Caco-2 (cell line): Measurements from ENCODE around the gene USE1. TPM values are rescaled to one million over a fixed set of nuclear protein-coding genes. Genes with fewer than 3 reads are reported as not detected.

Experiments used
- BruUV-seq: library from RNA; stranded (reverse); fragments of 400-500 nt; replicated peaks from 2 replicates; lab custom pipeline; 2021; lab: Mats Ljungman, UMichigan
- CTCF ChIA-PET: fragments of 300-600 bp; sonication (Branson Sonifier 250); formaldehyde crosslinking; loops from one replicate; lab custom pipeline; 2022; ENCODE audit warnings: antibody characterized with exemption; lab: Charles Lee
- POLR2A ChIA-PET: fragments of 300-600 bp; sonication (Branson Sonifier 250); formaldehyde crosslinking; loops from one replicate; lab custom pipeline; 2022; ENCODE audit warnings: antibody characterized with exemption; lab: Charles Lee
- DNase-seq, 2 experiments: peaks; one replicate each; pipeline versions ENCODE4 v3.0.0 to v3.0.0-alpha.2; 2020 to 2022
- H3K27me3 ChIP-seq: replicated peaks from 2 replicates; pipeline ENCODE4 v1.6.0; 2011; ENCODE audit warnings: low read length; ENCODE audit not compliant: control insufficient read depth, insufficient read depth
- H3K36me3 ChIP-seq: 2 replicates; pipeline ENCODE4 v1.5.1; 2011; ENCODE audit warnings: low read length; ENCODE audit not compliant: control insufficient read depth, insufficient read depth
- H3K4me1 ChIP-seq: fragments of 250-450 bp; sonication (Bioruptor Pico); 2 replicates; pipeline ENCODE4 v1.5.1; 2020; ENCODE audit warnings: mild to moderate bottlenecking
- H3K4me3 ChIP-seq: 2 replicates; pipeline ENCODE4 v1.5.1; 2011; ENCODE audit warnings: low read depth, mild to moderate bottlenecking, control low read depth, low read length
- H3K9me3 ChIP-seq: fragments of 250-450 bp; sonication (Bioruptor Pico); 2 replicates; pipeline ENCODE4 v1.5.1; 2020; ENCODE audit warnings: mild to moderate bottlenecking, moderate library complexity
- H3K27ac Mint-ChIP-seq: one replicate; pipeline ENCODE4 v1.8.0; 2022; ENCODE audit warnings: mixed read lengths; ENCODE audit not compliant: unreplicated experiment
- H3K27me3 Mint-ChIP-seq: one replicate; pipeline ENCODE4 v1.8.0; 2022; ENCODE audit warnings: mixed read lengths; ENCODE audit not compliant: insufficient read depth, unreplicated experiment
- H3K36me3 Mint-ChIP-seq: one replicate; pipeline ENCODE4 v1.8.0; 2022; ENCODE audit warnings: mild to moderate bottlenecking, mixed read lengths; ENCODE audit not compliant: insufficient read depth, unreplicated experiment
- H3K4me1 Mint-ChIP-seq: one replicate; pipeline ENCODE4 v1.8.0; 2022; ENCODE audit warnings: low read depth, mixed read lengths; ENCODE audit not compliant: unreplicated experiment
- H3K4me3 Mint-ChIP-seq: one replicate; pipeline ENCODE4 v1.8.0; 2022; ENCODE audit warnings: mild to moderate bottlenecking, moderate library complexity, mixed read lengths; ENCODE audit not compliant: unreplicated experiment
- H3K9me3 Mint-ChIP-seq: one replicate; pipeline ENCODE4 v1.8.0; 2022; ENCODE audit warnings: mixed read lengths; ENCODE audit not compliant: unreplicated experiment
- CTCF ChIP-seq, 2 experiments: fragments of 200-600 bp in 1 of 2; IDR thresholded peaks; 1 replicate in 1 of 2; 2 replicates in 1 of 2; pipeline versions ENCODE4 v1.5.1 to v1.8.0; 2011 to 2022; ENCODE audit warnings: antibody characterized with exemption in 1 of 2, control low read depth in 1 of 2, inconsistent platforms in 1 of 2, low read depth in 1 of 2, low read length in 1 of 2, mild to moderate bottlenecking in 1 of 2, moderate library complexity in 1 of 2; ENCODE audit not compliant: insufficient read depth in 1 of 2, severe bottlenecking in 1 of 2, unreplicated experiment in 1 of 2
- intact Hi-C: fragments of 100-400 bp; cut with micrococcal nuclease; formaldehyde crosslinking; loops from one replicate; pipeline ENCODE4 v1.10.0; 2022; ENCODE audit not compliant: unreplicated experiment
- total RNA-seq: library from RNA; stranded (reverse); gene quantifications from 2 replicates; pipeline ENCODE4 v1.2.3, GENCODE V29; 2022

USE1 gene
- total RNA-seq, 1 experiment from 2014 or later = 20.2 TPM

- ChIA-PET CTCF (interaction anchor here (1.2 to 1.4 kb wide), 2 partner anchors 22 to 46 kb away, joined by 4 to 6 read pairs; partner anchors contain the start of gene USE1), POLR2A (interaction anchor here (0.6 kb wide), 1 partner anchor 12 kb away, joined by 3 read pairs; no protein-coding TSS in a partner anchor)
- peak; percentile 87 to 94 for TF ChIP-seq CTCF (IDR thresholded peaks at IDR 0.05; ENCODE audit: insufficient read depth in 1 of 2, low read depth in 1 of 2, low read length in 1 of 2, severe bottlenecking in 1 of 2, unreplicated experiment in 1 of 2)
- Mint-ChIP-seq H3K9me3 (no peaks in the 10 kb centered on the region), H3K27me3 (no peaks in the 10 kb centered on the region), H3K36me3 (no peaks in the 10 kb centered on the region), H3K4me3 (no peak overlapping the region), H3K4me1 (peaks cover 8% of the 10 kb centered on the region), H3K27ac (peak overlapping the region; percentile 2)
- Histone ChIP-seq H3K9me3 (no peaks in the 10 kb centered on the region), H3K36me3 (no peaks in the 10 kb centered on the region), H3K4me3 (no peak overlapping the region), H3K27me3 (no peaks in the 10 kb centered on the region), H3K4me1 (no peaks in the 10 kb centered on the region)
- peak; percentile 90 to 91 for DNase-seq
- BruUV-seq = no TSS peak
- intact Hi-C loops = loop anchor here (2.0 kb wide), 1 partner anchor 14 kb away; no protein-coding TSS in a partner anchor
Measured at GRCh38 chr19:17260842-17261325, 45.7 kb downstream of the USE1 start.

- peaks cover 9% of the 10 kb centered on the region for H3K36me3 Mint-ChIP-seq
- peaks cover 8% of the 10 kb centered on the region for H3K4me1 Mint-ChIP-seq
- ChIA-PET POLR2A (no interaction called here), CTCF (no interaction called here)
- no peak overlapping the region for H3K27ac Mint-ChIP-seq
- Histone ChIP-seq H3K4me3 (no peak overlapping the region), H3K36me3 (no peaks in the 10 kb centered on the region), H3K4me1 (no peaks in the 10 kb centered on the region), H3K27me3 (no peaks in the 10 kb centered on the region), H3K9me3 (no peaks in the 10 kb centered on the region)
- no peak for TF ChIP-seq CTCF (IDR thresholded peaks at IDR 0.05; ENCODE audit: insufficient read depth in 1 of 2, low read depth in 1 of 2, low read length in 1 of 2, severe bottlenecking in 1 of 2, unreplicated experiment in 1 of 2)
- DNase-seq = no peak
- H3K9me3 Mint-ChIP-seq = no peaks in the 10 kb centered on the region
- BruUV-seq = no TSS peak
- H3K27me3 Mint-ChIP-seq = no peaks in the 10 kb centered on the region
- intact Hi-C loops = no loop called here
- no peak overlapping the region for H3K4me3 Mint-ChIP-seq
Measured at GRCh38 chr19:17262557-17262956, 47.4 kb downstream of the USE1 start.

GRCh38 chr19:17263712-17264640, 48.8 kb downstream of the USE1 start:
- intact Hi-C loops = no loop called here

More at GRCh38 chr19:17263712-17264640, 48.8 kb downstream of the USE1 start:
- Histone ChIP-seq H3K36me3 (no peaks in the 10 kb centered on the region), H3K4me1 (no peaks in the 10 kb centered on the region; the same call in 1 of the 2 replicates), H3K4me3 (no peak overlapping the region), H3K9me3 (no peaks in the 10 kb centered on the region), H3K27me3 (no peaks in the 10 kb centered on the region)
- BruUV-seq = no TSS peak
- peaks cover 14% of the 10 kb centered on the region for H3K4me1 Mint-ChIP-seq
- ChIA-PET CTCF (interaction anchor here (1.1 to 1.2 kb wide), 2 partner anchors 18 to 29 kb away, joined by 3 to 4 read pairs; no protein-coding TSS in a partner anchor), POLR2A (no interaction called here)
- H3K27me3 Mint-ChIP-seq = no peaks in the 10 kb centered on the region
- H3K4me3 Mint-ChIP-seq = no peak overlapping the region
- DNase-seq = no peak
- H3K36me3 Mint-ChIP-seq = peaks cover 21% of the 10 kb centered on the region
- no peak for TF ChIP-seq CTCF (IDR thresholded peaks at IDR 0.05; ENCODE audit: insufficient read depth in 1 of 2, low read depth in 1 of 2, low read length in 1 of 2, severe bottlenecking in 1 of 2, unreplicated experiment in 1 of 2)
- peak overlapping the region; percentile 67 for H3K27ac Mint-ChIP-seq
- no peaks in the 10 kb centered on the region for H3K9me3 Mint-ChIP-seq
